Left renal cortex interstitium (tissue), 4 donors: Measurements from ENCODE around the gene RNF145. TPM values are rescaled to one million over a fixed set of nuclear protein-coding genes. Genes with fewer than 3 reads are reported as not detected.

ENCODE experiments used
- DNase-seq, 4 donors: peaks; one replicate each; pipeline ENCODE4 v3.0.0-alpha.2; 2013; ENCODE audit warnings: low read depth in 4 of 4, low spot score in 2 of 4, missing footprints in 1 of 4
- polyA plus RNA-seq, 4 donors: library from polyadenylated mRNA; unstranded; fragments of 120-200 nt; gene quantifications; one replicate each; pipeline ENCODE4 v1.2.1, GENCODE V29; 2013; ENCODE audit not compliant: insufficient read length in 4 of 4

Gene RNF145
- polyA plus RNA-seq, 4 donors = 88.7 to 111 (median 102) TPM

- no peak for DNase-seq
Measured at GRCh38 chr5:159198063-159199036, 11.0 kb downstream of the RNF145 start.

- no peak for DNase-seq
Measured at GRCh38 chr5:159195775-159196174, 13.6 kb downstream of the RNF145 start.

- DNase-seq = no peak
Measured at GRCh38 chr5:159190170-159190569, 19.2 kb downstream of the RNF145 start.

- DNase-seq = no peak
Measured at GRCh38 chr5:159189310-159189709, 20.0 kb downstream of the RNF145 start.

- no peak for DNase-seq
Measured at GRCh38 chr5:159187719-159188118, 21.6 kb downstream of the RNF145 start.

GRCh38 chr5:159186319-159186718, 23.0 kb downstream of the RNF145 start:
- no peak for DNase-seq

- DNase-seq = no peak
Measured at GRCh38 chr5:159185773-159186172, 23.6 kb downstream of the RNF145 start.

GRCh38 chr5:159184858-159185381, 24.4 kb downstream of the RNF145 start:
- no peak for DNase-seq

GRCh38 chr5:159184236-159184635, 25.1 kb downstream of the RNF145 start:
- no peak for DNase-seq

GRCh38 chr5:159183247-159183646, 26.1 kb downstream of the RNF145 start:
- no peak for DNase-seq

GRCh38 chr5:159182691-159183090, 26.7 kb downstream of the RNF145 start:
- no peak for DNase-seq

- no peak for DNase-seq
Measured at GRCh38 chr5:159181651-159182050, 27.7 kb downstream of the RNF145 start.

- DNase-seq = no peak
Measured at GRCh38 chr5:159181152-159181551, 28.2 kb downstream of the RNF145 start.

GRCh38 chr5:159179529-159180305, 29.6 kb downstream of the RNF145 start:
- no peak for DNase-seq

- DNase-seq = no peak
Measured at GRCh38 chr5:159178978-159179377, 30.4 kb downstream of the RNF145 start.

GRCh38 chr5:159175547-159175946, 33.8 kb downstream of the RNF145 start:
- DNase-seq = no peak

- DNase-seq = no peak
Measured at GRCh38 chr5:159174511-159175168, 34.7 kb downstream of the RNF145 start.

GRCh38 chr5:159171274-159171673, 38.1 kb downstream of the RNF145 start:
- DNase-seq = no peak

GRCh38 chr5:159170021-159170420, 39.3 kb downstream of the RNF145 start:
- no peak for DNase-seq

GRCh38 chr5:159166416-159166815, 42.9 kb downstream of the RNF145 start:
- no peak for DNase-seq

GRCh38 chr5:159163701-159164046, 45.7 kb downstream of the RNF145 start:
- no peak for DNase-seq
